Measurements from ENCODE around the gene RAB9B.

The RAB9B gene

GRCh38 chrX:103864886-103865534 is 33.0 kb upstream of the RAB9B start:
- no peaks in the 10 kb centered on the region for H3K36me3 ChIP-seq (ENCODE audit: insufficient read depth)
- no peaks in the 10 kb centered on the region for H3K4me1 ChIP-seq (ENCODE audit: low read depth, poor library complexity, severe bottlenecking)
- no peak overlapping the region for H3K27ac ChIP-seq
- no peak for TF ChIP-seq CTCF (conservative IDR thresholded peaks at IDR 0.05; ENCODE audit: low read depth, low read length)
- H3K79me2 ChIP-seq (ENCODE audit: insufficient read depth, low read depth), result no peaks in the 10 kb centered on the region
- no peak overlapping the region for H3K4me3 ChIP-seq (IDR thresholded peaks at IDR 0.05; ENCODE audit: insufficient read depth, low read depth, low read length)
- no peak overlapping the region for H3K4me2 ChIP-seq
- no peaks in the 10 kb centered on the region for H4K20me1 ChIP-seq (ENCODE audit: insufficient read depth)
- no peak overlapping the region for H3K9ac ChIP-seq
- H2AFZ ChIP-seq (ENCODE audit: low read depth), result no peak overlapping the region
- no peaks in the 10 kb centered on the region for H3K27me3 ChIP-seq (ENCODE audit: insufficient read depth, low read depth)

DNA sequence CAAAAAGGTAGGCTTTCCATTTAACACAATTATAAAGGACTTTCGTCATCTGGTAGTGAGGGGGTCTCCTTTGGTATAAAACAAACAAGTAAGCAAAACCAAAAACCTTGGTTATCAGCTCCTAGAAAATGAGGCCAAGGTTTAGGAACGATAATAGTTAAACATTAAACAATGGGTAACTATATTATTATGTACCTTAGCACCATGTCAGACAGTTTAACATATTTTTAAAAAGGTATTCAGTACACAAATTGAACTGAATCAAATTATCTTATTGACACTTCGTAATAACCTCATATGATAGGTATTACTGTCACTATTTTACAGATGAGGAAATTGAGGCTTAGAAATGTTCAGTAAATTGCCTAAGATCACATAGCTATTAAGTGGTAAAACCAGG is 32.1 kb upstream of the RAB9B start:
- no peak for TF ChIP-seq CTCF (conservative IDR thresholded peaks at IDR 0.05; ENCODE audit: low read depth, low read length)
- Histone ChIP-seq H3K79me2 (ENCODE audit: insufficient read depth, low read depth) (no peaks in the 10 kb centered on the region), H3K4me3 (IDR thresholded peaks at IDR 0.05; ENCODE audit: insufficient read depth, low read depth, low read length) (no peak overlapping the region)

GRCh38 chrX:103861200-103861599 is 29.1 kb upstream of the RAB9B start:
- Histone ChIP-seq H3K4me1 (ENCODE audit: low read depth, poor library complexity, severe bottlenecking) (no peaks in the 10 kb centered on the region), H3K27me3 (ENCODE audit: insufficient read depth, low read depth) (no peaks in the 10 kb centered on the region), H3K9ac (no peak overlapping the region), H3K27ac (no peak overlapping the region), H3K36me3 (ENCODE audit: insufficient read depth) (no peaks in the 10 kb centered on the region), H4K20me1 (ENCODE audit: insufficient read depth) (no peaks in the 10 kb centered on the region), H2AFZ (ENCODE audit: low read depth) (no peak overlapping the region), H3K79me2 (ENCODE audit: insufficient read depth, low read depth) (no peaks in the 10 kb centered on the region), H3K4me2 (no peak overlapping the region), H3K4me3 (IDR thresholded peaks at IDR 0.05; ENCODE audit: insufficient read depth, low read depth, low read length) (no peak overlapping the region)
- TF ChIP-seq CTCF (conservative IDR thresholded peaks at IDR 0.05; ENCODE audit: low read depth, low read length), result no peak

More for the DNA sequence above, 32.1 kb upstream of the RAB9B start:
- Histone ChIP-seq H3K27me3 (ENCODE audit: insufficient read depth, low read depth) (no peaks in the 10 kb centered on the region), H3K27ac (no peak overlapping the region), H3K9ac (no peak overlapping the region), H3K4me2 (no peak overlapping the region), H2AFZ (ENCODE audit: low read depth) (no peak overlapping the region), H3K4me1 (ENCODE audit: low read depth, poor library complexity, severe bottlenecking) (no peaks in the 10 kb centered on the region), H3K36me3 (ENCODE audit: insufficient read depth) (no peaks in the 10 kb centered on the region), H4K20me1 (ENCODE audit: insufficient read depth) (no peaks in the 10 kb centered on the region)

DNA sequence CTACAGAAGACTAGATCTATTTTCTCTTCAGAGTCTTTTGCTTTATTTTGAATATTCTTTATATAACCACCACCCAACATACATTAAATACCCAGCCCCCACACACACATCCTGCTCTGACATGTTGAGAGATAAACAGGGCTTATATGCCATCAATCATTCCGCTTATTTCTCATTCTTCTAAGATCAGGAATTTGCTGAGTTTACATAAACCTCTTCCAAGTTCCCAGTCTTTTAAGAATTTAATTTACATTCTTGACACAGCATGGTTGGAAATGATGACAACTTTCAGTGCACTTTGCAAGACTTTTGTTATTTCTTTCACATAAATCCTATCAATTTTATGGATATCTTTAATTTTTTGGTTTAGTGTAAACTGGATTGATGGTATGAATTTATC is 17.5 kb upstream of the RAB9B start:
- TF ChIP-seq CTCF (conservative IDR thresholded peaks at IDR 0.05; ENCODE audit: low read depth, low read length), result no peak
- no peaks in the 10 kb centered on the region for H3K27me3 ChIP-seq (ENCODE audit: insufficient read depth, low read depth)
- no peak overlapping the region for H2AFZ ChIP-seq (ENCODE audit: low read depth)
- H3K4me3 ChIP-seq (IDR thresholded peaks at IDR 0.05; ENCODE audit: insufficient read depth, low read depth, low read length), result no peak overlapping the region
- no peaks in the 10 kb centered on the region for H4K20me1 ChIP-seq (ENCODE audit: insufficient read depth)
- peaks cover 5% of the 10 kb centered on the region for H3K4me1 ChIP-seq (ENCODE audit: low read depth, poor library complexity, severe bottlenecking)
- no peaks in the 10 kb centered on the region for H3K36me3 ChIP-seq (ENCODE audit: insufficient read depth)
- no peak overlapping the region for H3K4me2 ChIP-seq
- no peak overlapping the region for H3K27ac ChIP-seq
- no peak overlapping the region for H3K9ac ChIP-seq
- H3K79me2 ChIP-seq (ENCODE audit: insufficient read depth, low read depth), result no peaks in the 10 kb centered on the region
